SJCRH30 (cell line): ENCODE results near the gene SLC27A1. TPM values are rescaled to one million over a fixed set of nuclear protein-coding genes. Genes with fewer than 3 reads are reported as not detected.

Experiments
- total RNA-seq: library from RNA; depleted of rRNA; stranded (reverse); fragments of >200 nt; shearing (Covaris generic); gene quantifications from 2 replicates; pipeline ENCODE4 v1.2.3, GENCODE V29; 2014; rRNA removed

The SLC27A1 gene
- total RNA-seq, 1 experiment from 2014 or later = 7.4 TPM

Other genes starting within 250 kb of the SLC27A1 start
- gene OCEL1, start 244.3 kb upstream of the SLC27A1 start, total RNA-seq = 5.1 and 5.3 TPM in 2 replicates
- gene NR2F6, start 224.6 kb upstream of the SLC27A1 start, total RNA-seq = 41.0 and 42.0 TPM in 2 replicates
- gene USHBP1, start 205.8 kb upstream of the SLC27A1 start, total RNA-seq = 0.04 TPM in 1 of 2 replicates, not detected in the other
- 96.0 and 98.5 TPM in 2 replicates for gene BABAM1, start 203.1 kb upstream of the SLC27A1 start, total RNA-seq
- gene ANKLE1, start 188.6 kb upstream of the SLC27A1 start, total RNA-seq = 0.49 and 0.66 TPM in 2 replicates
- 26.4 and 27.2 TPM in 2 replicates for gene ABHD8, start 167.1 kb upstream of the SLC27A1 start, total RNA-seq
- 68.5 and 69.0 TPM in 2 replicates for gene MRPL34, start 164.7 kb upstream of the SLC27A1 start, total RNA-seq
- gene DDA1, start 161.0 kb upstream of the SLC27A1 start, total RNA-seq = 34.2 and 37.5 TPM in 2 replicates
- 2.7 and 3.0 TPM in 2 replicates for gene ANO8, start 135.7 kb upstream of the SLC27A1 start, total RNA-seq
- gene GTPBP3, start 133.0 kb upstream of the SLC27A1 start, total RNA-seq = 27.6 and 31.2 TPM in 2 replicates
- not detected in 2 replicates for gene PLVAP, start 93.2 kb upstream of the SLC27A1 start, total RNA-seq
- not detected in 2 replicates for gene CCDC194, start 76.3 kb upstream of the SLC27A1 start, total RNA-seq
- gene BST2, start 64.9 kb upstream of the SLC27A1 start, total RNA-seq = 19.9 and 20.6 TPM in 2 replicates
- 34.4 and 41.2 TPM in 2 replicates for gene MVB12A, start 50.5 kb upstream of the SLC27A1 start, total RNA-seq
- gene TMEM221, start 21.9 kb upstream of the SLC27A1 start, total RNA-seq = 0.10 TPM in 1 of 2 replicates, not detected in the other
- gene NXNL1, start 9.6 kb upstream of the SLC27A1 start, total RNA-seq = not detected in 2 replicates
- 32.9 and 33.3 TPM in 2 replicates for gene PGLS, start 41.1 kb downstream of the SLC27A1 start, total RNA-seq
- 115 and 117 TPM in 2 replicates for gene COLGALT1, start 85.1 kb downstream of the SLC27A1 start, total RNA-seq
- gene UNC13A, start 217.8 kb downstream of the SLC27A1 start, total RNA-seq = 0.02 TPM in 1 of 2 replicates, not detected in the other
- gene MAP1S, start 249.0 kb downstream of the SLC27A1 start, total RNA-seq = 27.3 and 29.6 TPM in 2 replicates